GM18507 (cell line): ENCODE measurements around the gene RIC8B.
"Not testable (repeated sequence)": the region's sequence is repeated elsewhere in the genome, so short reads cannot be mapped to it uniquely, and the experiment has no call there.

Experiments
- DNase-seq: peaks from one replicate; pipeline ENCODE4 v3.0.0; 2011; ENCODE audit warnings: low read depth; ENCODE audit not compliant: insufficient read length; ENCODE audit errors: extremely low spot score
- FAIRE-seq: peaks from 2 replicates; lab custom pipeline; 2011; peaks lifted over from hg19 to GRCh38; lab: Jason Lieb, UNC

RIC8B gene

GRCh38 chr12:106774005-106774807 lies at the start of gene RIC8B:
Gene RIC8B, plus strand, starts transcription at chr12:106774682. Its CDS starts 64 bp downstream, at chr12:106774746.
- FAIRE-seq (peak; percentile 99), DNase-seq (peak; percentile 71)

DNA sequence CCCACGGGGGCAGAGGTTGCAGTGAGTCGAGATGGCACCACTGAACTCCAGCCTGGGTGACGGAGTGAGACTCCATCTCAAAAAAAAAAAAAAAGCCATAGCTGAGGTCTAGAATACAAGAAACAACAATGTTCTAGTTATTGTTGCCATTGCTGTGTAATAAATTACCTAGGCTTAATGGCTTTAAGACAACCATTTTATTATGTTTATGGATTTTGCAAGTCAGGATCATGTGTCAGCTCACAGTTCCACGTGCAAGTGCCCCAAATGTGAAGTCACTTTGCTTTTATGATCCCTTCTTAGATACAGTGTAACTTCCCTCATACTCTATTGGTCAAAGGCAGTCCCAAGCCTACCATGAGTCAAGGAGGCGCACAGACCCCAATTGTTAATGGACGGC lies 49.5 kb upstream of the RIC8B start:
- DNase-seq (no peak), FAIRE-seq (no peak)

DNA sequence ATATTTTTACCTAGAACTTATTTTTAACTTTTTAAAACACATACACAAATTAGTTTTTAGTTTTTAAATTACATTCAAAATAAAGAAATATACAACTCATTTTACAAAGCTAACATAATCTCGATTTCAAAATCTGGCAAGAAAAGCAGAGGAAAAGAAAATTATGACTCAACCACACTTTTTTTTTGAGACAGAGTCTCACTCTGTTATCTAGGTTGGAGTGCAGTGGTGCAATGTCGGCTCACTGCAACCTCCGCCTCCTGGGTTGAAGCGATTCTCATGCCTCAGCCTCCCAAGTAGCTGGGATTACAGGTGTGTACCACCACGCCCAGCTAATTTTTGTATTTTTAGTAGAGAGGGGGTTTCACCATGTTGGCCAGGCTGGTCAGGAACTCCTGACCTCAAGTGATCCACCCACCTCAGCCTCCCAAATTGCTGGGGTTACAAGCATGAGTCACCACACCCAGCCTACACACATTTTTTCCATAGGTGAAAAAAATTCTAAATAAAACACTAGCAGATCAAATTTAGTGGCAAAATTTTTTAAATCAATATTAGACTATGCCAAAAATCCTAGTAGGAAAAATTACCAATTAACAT lies 47.8 kb upstream of the RIC8B start:
- FAIRE-seq, DNase-seq: not testable (repeated sequence)

DNA sequence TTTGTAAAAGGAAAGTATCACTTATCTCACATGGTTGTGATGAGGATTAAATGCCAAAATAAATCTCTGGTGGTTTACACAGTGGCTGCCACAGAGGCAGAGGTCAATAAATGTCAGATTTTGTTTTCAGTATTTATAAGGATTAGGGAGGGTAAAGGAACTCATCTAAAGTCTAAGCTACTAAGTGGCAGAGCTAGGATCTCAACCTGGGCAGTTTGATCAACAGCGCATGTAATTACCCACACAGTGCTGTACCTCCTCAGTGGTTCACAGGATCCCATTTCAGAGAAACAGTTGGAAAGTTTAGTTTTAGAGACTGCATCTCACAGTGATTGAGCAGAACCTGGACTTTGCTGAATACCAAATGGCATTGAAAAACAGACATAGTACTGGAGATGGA lies 44.9 kb upstream of the RIC8B start:
- no peak for FAIRE-seq
- no peak for DNase-seq

DNA sequence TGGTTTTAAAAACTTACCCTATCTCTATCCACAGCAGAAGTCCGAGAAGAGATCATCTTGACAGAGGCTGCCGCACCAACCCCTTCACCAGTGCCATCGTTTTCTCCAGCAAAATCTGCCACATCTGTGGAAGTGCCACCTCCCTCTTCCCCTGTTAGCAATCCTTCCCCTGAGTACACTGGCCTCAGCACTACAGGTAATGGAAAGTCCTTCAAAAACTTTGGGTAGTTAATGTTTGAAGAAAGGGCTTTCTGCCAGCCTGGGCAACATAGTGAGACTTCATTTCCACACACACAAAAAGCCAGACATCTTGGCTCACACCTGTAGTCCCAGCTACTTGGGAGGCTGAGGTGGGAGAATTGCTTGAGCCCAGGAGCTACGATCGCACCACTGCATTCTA lies 41.6 kb upstream of the RIC8B start:
- DNase-seq (no peak), FAIRE-seq (no peak)

GRCh38 chr12:106733660-106734059 lies 40.8 kb upstream of the RIC8B start:
- DNase-seq (no peak), FAIRE-seq (no peak)

- DNase-seq (no peak), FAIRE-seq (no peak)
These were observed 38.2 kb upstream of the RIC8B start for GRCh38 chr12:106736051-106736957.

- no peak for DNase-seq
- FAIRE-seq, result no peak
These were observed 35.2 kb upstream of the RIC8B start for GRCh38 chr12:106739318-106739717.

GRCh38 chr12:106739815-106740530 lies 34.5 kb upstream of the RIC8B start:
- DNase-seq (no peak), FAIRE-seq (no peak)

- DNase-seq (no peak), FAIRE-seq (no peak)
These were observed 33.7 kb upstream of the RIC8B start for GRCh38 chr12:106740818-106741217.

- FAIRE-seq, result no peak
- DNase-seq, result no peak
These were observed 33.2 kb upstream of the RIC8B start for GRCh38 chr12:106741247-106741646.

GRCh38 chr12:106743270-106743988 lies 31.1 kb upstream of the RIC8B start:
- FAIRE-seq (no peak), DNase-seq (no peak)

DNA sequence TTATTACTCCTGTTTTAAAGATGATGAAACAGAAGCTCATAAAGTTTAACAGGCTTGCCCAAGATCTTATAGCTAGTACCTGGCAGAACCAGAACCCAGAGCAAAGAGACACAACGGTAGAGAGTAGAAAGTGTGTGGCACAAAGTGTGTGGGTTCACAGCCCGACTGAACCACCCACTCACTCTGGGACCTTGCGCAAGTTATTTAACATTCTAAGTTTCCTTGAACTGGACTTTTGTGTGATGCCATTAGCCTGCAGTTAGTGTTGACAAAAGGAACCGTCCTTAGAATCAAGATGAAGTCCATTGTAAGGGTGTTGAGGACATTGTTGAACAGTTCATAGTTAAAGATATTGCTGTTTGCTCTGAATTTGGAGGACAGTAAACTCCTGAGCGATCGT lies 29.9 kb upstream of the RIC8B start:
- no peak for FAIRE-seq
- DNase-seq, result no peak

- FAIRE-seq, result no peak
- no peak for DNase-seq
These were observed 29.2 kb upstream of the RIC8B start for GRCh38 chr12:106745181-106745745.

- no peak for DNase-seq
- peak; percentile 60 for FAIRE-seq
These were observed 26.5 kb upstream of the RIC8B start for GRCh38 chr12:106747973-106748436.

- no peak for FAIRE-seq
- no peak for DNase-seq
These were observed 24.0 kb upstream of the RIC8B start for GRCh38 chr12:106750524-106750923.

DNA sequence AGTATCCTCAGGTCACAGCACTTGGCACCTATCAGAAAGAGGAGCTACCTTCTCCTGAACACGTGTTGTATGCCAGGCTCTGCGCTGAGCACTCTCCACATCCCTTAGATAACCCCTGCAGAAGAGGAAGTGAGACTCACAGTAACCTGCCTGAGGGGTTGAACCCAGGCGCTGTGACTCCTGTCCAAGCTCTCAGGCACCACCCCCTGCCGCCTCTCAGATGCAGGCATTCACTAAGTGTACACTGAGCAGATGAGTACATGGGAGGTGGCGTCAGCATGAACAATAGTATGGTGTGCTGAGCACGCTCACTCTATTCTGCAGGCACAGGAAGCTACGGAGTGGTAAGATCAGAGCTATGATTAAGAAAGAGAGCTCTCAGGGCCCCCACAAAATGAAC lies 21.0 kb upstream of the RIC8B start:
- DNase-seq, result peak; percentile 39
- FAIRE-seq, result peak; percentile 91

DNA sequence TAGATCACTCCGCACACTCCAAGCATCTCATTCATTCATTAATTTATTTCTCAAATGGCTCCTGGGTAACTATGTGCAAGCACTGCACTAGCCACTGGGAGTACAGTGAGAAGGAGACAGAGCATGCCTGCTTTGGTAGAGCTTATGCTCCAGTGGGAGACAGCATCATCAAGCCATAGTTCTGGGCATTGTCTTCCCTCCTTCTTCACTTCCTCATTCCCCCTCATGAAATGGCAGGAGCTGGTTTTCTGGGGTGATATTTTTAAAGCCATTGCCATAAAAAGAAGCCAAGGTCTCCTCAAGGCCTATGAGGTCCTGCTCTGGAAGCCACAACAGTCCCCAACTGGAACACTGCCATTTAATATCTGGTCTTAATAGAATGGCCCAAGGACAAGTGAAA lies 20.2 kb upstream of the RIC8B start:
- DNase-seq, result no peak
- no peak for FAIRE-seq
